T-helper 2 cell treated with Interferon-gamma antibody and Interleukin-4, amounts not matched to agents 5 μg/mL and 100 μg/mL, for 36 hours (primary cell): Measurements from ENCODE around the gene NXN.
"Not testable (repeated sequence)": the region's sequence is repeated elsewhere in the genome, so short reads cannot be mapped to it uniquely, and the experiment has no call there.

Experiments used
- DNase-seq: peaks from one replicate; pipeline ENCODE4 v3.0.0; 2021; ENCODE audit warnings: low spot score
- H3K27ac Mint-ChIP-seq: one replicate; pipeline ENCODE4 v1.8.0; 2021; ENCODE audit warnings: mild to moderate bottlenecking, mixed read lengths
- H3K27me3 Mint-ChIP-seq: one replicate; pipeline ENCODE4 v1.8.0; 2021; ENCODE audit warnings: low read depth, mixed read lengths
- H3K36me3 Mint-ChIP-seq: one replicate; pipeline ENCODE4 v1.8.0; 2021; ENCODE audit warnings: low read depth, mixed read lengths
- H3K4me1 Mint-ChIP-seq: one replicate; pipeline ENCODE4 v1.8.0; 2021; ENCODE audit warnings: low read depth, mixed read lengths
- H3K4me3 Mint-ChIP-seq: one replicate; pipeline ENCODE4 v1.8.0; 2022; ENCODE audit warnings: mild to moderate bottlenecking, moderate library complexity, mixed read lengths
- H3K9me3 Mint-ChIP-seq: one replicate; pipeline ENCODE4 v1.8.0; 2021; ENCODE audit warnings: mixed read lengths

The NXN gene

GRCh38 chr17:1001640-1002411 is 22.2 kb upstream of the NXN start:
- H3K27me3 Mint-ChIP-seq: no peaks in the 10 kb centered on the region
- H3K36me3 Mint-ChIP-seq: peaks cover 42% of the 10 kb centered on the region
- DNase-seq: no peak
- H3K4me3 Mint-ChIP-seq: no peak overlapping the region
- no peak overlapping the region for H3K27ac Mint-ChIP-seq
- H3K9me3 Mint-ChIP-seq: no peaks in the 10 kb centered on the region
- peaks cover 13% of the 10 kb centered on the region for H3K4me1 Mint-ChIP-seq

- no peak overlapping the region for H3K27ac Mint-ChIP-seq
- peaks cover 14% of the 10 kb centered on the region for H3K4me1 Mint-ChIP-seq
- H3K4me3 Mint-ChIP-seq: no peak overlapping the region
- H3K36me3 Mint-ChIP-seq: peaks cover 41% of the 10 kb centered on the region
- peaks cover 2% of the 10 kb centered on the region for H3K9me3 Mint-ChIP-seq
- no peaks in the 10 kb centered on the region for H3K27me3 Mint-ChIP-seq
- no peak for DNase-seq
These were observed 21.3 kb upstream of the NXN start for GRCh38 chr17:1000597-1001461.

- Mint-ChIP-seq H3K36me3 (peaks cover 38% of the 10 kb centered on the region), H3K27me3 (no peaks in the 10 kb centered on the region), H3K4me3 (peak overlapping the region; percentile 96), H3K4me1 (peaks cover 14% of the 10 kb centered on the region), H3K9me3 (peaks cover 24% of the 10 kb centered on the region), H3K27ac (peak overlapping the region; percentile 98)
- DNase-seq: no peak
These were observed 18.5 kb upstream of the NXN start for GRCh38 chr17:998111-998510.

GRCh38 chr17:996554-997344 is 17.2 kb upstream of the NXN start, which contains the start of gene TIMM22:
Gene TIMM22 (plus strand): TSS chr17:997129. CDS start chr17:997143, 14 bp downstream.
- peaks cover 28% of the 10 kb centered on the region for H3K36me3 Mint-ChIP-seq
- H3K9me3 Mint-ChIP-seq: peaks cover 34% of the 10 kb centered on the region
- peak within 1 kb of the TSS; percentile 96 for H3K4me3 Mint-ChIP-seq
- no peaks in the 10 kb centered on the region for H3K27me3 Mint-ChIP-seq
- peak within 1 kb of the TSS; percentile 98 for H3K27ac Mint-ChIP-seq
- peak; percentile 93 for DNase-seq
- peaks cover 14% of the 10 kb centered on the region for H3K4me1 Mint-ChIP-seq

- peaks cover 34% of the 10 kb centered on the region for H3K9me3 Mint-ChIP-seq
These were observed 15.7 kb upstream of the NXN start for GRCh38 chr17:995324-995723.

GRCh38 chr17:992933-993332 is 13.4 kb upstream of the NXN start:
- no peak for DNase-seq
- Mint-ChIP-seq H3K4me1 (peaks cover 4% of the 10 kb centered on the region), H3K9me3 (peaks cover 34% of the 10 kb centered on the region), H3K27me3 (no peaks in the 10 kb centered on the region), H3K4me3 (no peak overlapping the region), H3K27ac (no peak overlapping the region), H3K36me3 (peaks cover 9% of the 10 kb centered on the region)

More at GRCh38 chr17:995324-995723, 15.7 kb upstream of the NXN start:
- peaks cover 14% of the 10 kb centered on the region for H3K4me1 Mint-ChIP-seq
- H3K27me3 Mint-ChIP-seq, DNase-seq, H3K4me3 Mint-ChIP-seq, H3K27ac Mint-ChIP-seq: not testable (repeated sequence)
- peaks cover 19% of the 10 kb centered on the region for H3K36me3 Mint-ChIP-seq

- Mint-ChIP-seq H3K4me3 (no peak overlapping the region), H3K36me3 (peaks cover 1% of the 10 kb centered on the region), H3K4me1 (no peaks in the 10 kb centered on the region), H3K27me3 (no peaks in the 10 kb centered on the region), H3K27ac (no peak overlapping the region), H3K9me3 (peaks cover 14% of the 10 kb centered on the region)
- DNase-seq: no peak
These were observed 9.0 kb upstream of the NXN start for GRCh38 chr17:988561-988960.

- Mint-ChIP-seq H3K9me3 (peaks cover 8% of the 10 kb centered on the region), H3K27me3 (no peaks in the 10 kb centered on the region), H3K4me3 (no peak overlapping the region), H3K36me3 (no peaks in the 10 kb centered on the region), H3K27ac (no peak overlapping the region), H3K4me1 (no peaks in the 10 kb centered on the region)
- no peak for DNase-seq
These were observed 8.4 kb upstream of the NXN start for GRCh38 chr17:987931-988330.

GRCh38 chr17:986322-986929 is 6.8 kb upstream of the NXN start:
- DNase-seq: no peak
- Mint-ChIP-seq H3K27me3 (peaks cover 3% of the 10 kb centered on the region), H3K9me3 (no peaks in the 10 kb centered on the region), H3K27ac (no peak overlapping the region), H3K36me3 (no peaks in the 10 kb centered on the region), H3K4me1 (no peaks in the 10 kb centered on the region), H3K4me3 (no peak overlapping the region)

GRCh38 chr17:983921-984320 is 4.3 kb upstream of the NXN start:
- Mint-ChIP-seq H3K4me3 (no peak overlapping the region), H3K36me3 (no peaks in the 10 kb centered on the region), H3K4me1 (peaks cover 6% of the 10 kb centered on the region), H3K27ac (no peak overlapping the region), H3K27me3 (peaks cover 8% of the 10 kb centered on the region), H3K9me3 (no peaks in the 10 kb centered on the region)
- no peak for DNase-seq

GRCh38 chr17:981292-981658 is 1.7 kb upstream of the NXN start:
- H3K27ac Mint-ChIP-seq: no peak overlapping the region
- no peaks in the 10 kb centered on the region for H3K9me3 Mint-ChIP-seq
- H3K4me1 Mint-ChIP-seq: peaks cover 9% of the 10 kb centered on the region
- peaks cover 29% of the 10 kb centered on the region for H3K27me3 Mint-ChIP-seq
- DNase-seq: no peak
- H3K4me3 Mint-ChIP-seq: peak overlapping the region; percentile 79
- no peaks in the 10 kb centered on the region for H3K36me3 Mint-ChIP-seq

GRCh38 chr17:980406-981291 is 1.1 kb upstream of the NXN start:
- Mint-ChIP-seq H3K4me1 (peaks cover 9% of the 10 kb centered on the region), H3K27me3 (peaks cover 35% of the 10 kb centered on the region), H3K27ac (peak overlapping the region; percentile 49), H3K36me3 (no peaks in the 10 kb centered on the region), H3K9me3 (no peaks in the 10 kb centered on the region), H3K4me3 (peak overlapping the region; percentile 79)
- peak; percentile 76 for DNase-seq

GRCh38 chr17:979212-979538 is 401 bp downstream of the NXN start:
- Mint-ChIP-seq H3K36me3 (no peaks in the 10 kb centered on the region), H3K4me3 (no peak overlapping the region), H3K9me3 (no peaks in the 10 kb centered on the region), H3K27me3 (peaks cover 40% of the 10 kb centered on the region), H3K27ac (no peak overlapping the region), H3K4me1 (peaks cover 9% of the 10 kb centered on the region)
- no peak for DNase-seq
